Fibroblast of lung (primary cell): ENCODE measurements around the gene SLC12A9. TPM values are rescaled to one million over a fixed set of nuclear protein-coding genes. Genes with fewer than 3 reads are reported as not detected.
"Not testable (repeated sequence)": the region's sequence is repeated elsewhere in the genome, so short reads cannot be mapped to it uniquely, and the experiment has no call there.

Source experiments
- DNase-seq, 2 donors: peaks; one replicate each; pipeline versions ENCODE4 v3.0.0 to v3.0.0-alpha.2; 2010; ENCODE audit warnings: low read depth in 2 of 2
- H2AFZ ChIP-seq: 2 replicates; pipeline ENCODE4 v1.5.1; 2012; ENCODE audit warnings: low read length, control low read depth, inconsistent platforms
- H3K27ac ChIP-seq: 2 replicates; pipeline ENCODE4 v1.5.1; 2011; ENCODE audit warnings: low read length, control low read depth; ENCODE audit not compliant: insufficient read depth
- H3K27me3 ChIP-seq: 2 replicates; pipeline ENCODE4 v1.5.1; 2011; ENCODE audit warnings: mild to moderate bottlenecking, low read length; ENCODE audit not compliant: control insufficient read depth, insufficient read depth
- H3K36me3 ChIP-seq: 2 replicates; pipeline ENCODE4 v1.5.1; 2011; ENCODE audit warnings: low read length; ENCODE audit not compliant: control insufficient read depth, insufficient read depth
- H3K4me1 ChIP-seq: 2 replicates; pipeline ENCODE4 v1.5.1; 2011; ENCODE audit warnings: low read length; ENCODE audit not compliant: control insufficient read depth, insufficient read depth; ENCODE audit errors: extremely low read depth
- H3K4me2 ChIP-seq: 2 replicates; pipeline ENCODE4 v1.5.1; 2011; ENCODE audit warnings: low read length, control low read depth; ENCODE audit not compliant: insufficient read depth; ENCODE audit errors: extremely low read depth
- H3K4me3 ChIP-seq, 4 experiments: fragments of 200-600 bp in 1 of 4; sonication (generic) in 1 of 4; replicated peaks in 1 of 4; 2 replicates each; pipeline ENCODE4 v1.5.1; 2011 to 2016; ENCODE audit warnings: low read length in 4 of 4, low read depth in 3 of 4, mild to moderate bottlenecking in 3 of 4, control low read depth in 2 of 4, inconsistent platforms in 1 of 4, mixed read lengths in 1 of 4; ENCODE audit not compliant: insufficient read depth in 1 of 4; ENCODE audit errors: control extremely low read depth in 1 of 4
- H3K79me2 ChIP-seq: 2 replicates; pipeline ENCODE4 v1.5.1; 2012; ENCODE audit warnings: mild to moderate bottlenecking, low read length, inconsistent platforms; ENCODE audit not compliant: control insufficient read depth, insufficient read depth
- H3K9ac ChIP-seq: 2 replicates; pipeline ENCODE4 v1.5.1; 2011; ENCODE audit warnings: mild to moderate bottlenecking, low read length, control low read depth; ENCODE audit not compliant: insufficient read depth
- H3K9me3 ChIP-seq: 2 replicates; pipeline ENCODE4 v1.5.1; 2012; ENCODE audit warnings: low read depth, low read length; ENCODE audit not compliant: control insufficient read depth, insufficient read depth
- H4K20me1 ChIP-seq: 2 replicates; pipeline ENCODE4 v1.5.1; 2011; ENCODE audit warnings: low read length; ENCODE audit not compliant: control insufficient read depth, insufficient read depth; ENCODE audit errors: extremely low read depth
- EZH2 ChIP-seq: IDR thresholded peaks from 2 replicates; pipeline ENCODE4 v1.5.1; 2012; ENCODE audit warnings: low read length, control low read depth, mild to moderate bottlenecking; ENCODE audit errors: missing control alignments
- polyA plus RNA-seq, 2 donors: library from polyadenylated mRNA; depleted of rRNA in 1 of 2; stranded (reverse) in 1 of 2; unstranded in 1 of 2; fragments of >200 nt; gene quantifications; 2 replicates each; pipeline ENCODE4 v1.2.1, GENCODE V29; 2011 to 2012; ENCODE audit warnings: missing spikeins in 1 of 2
- total RNA-seq: library from RNA; depleted of rRNA; stranded (reverse); fragments of >200 nt; gene quantifications from 2 replicates; pipeline ENCODE4 v1.2.1, GENCODE V29; 2014
- TF ChIP-seq, protein P1 (sequence below), 2 donors: IDR thresholded peaks in 1 of 2; conservative IDR thresholded peaks in 1 of 2; 1 replicate in 1 of 2; 2 replicates in 1 of 2; pipeline ENCODE4 v1.5.1; 2011 to 2012; ENCODE audit warnings: low read length in 2 of 2, control low read depth in 1 of 2, inconsistent platforms in 1 of 2, low read depth in 1 of 2, mild to moderate bottlenecking in 1 of 2

SLC12A9 gene
- total and polyA plus RNA-seq, 2 donors (not counting 1 experiment from before 2014, with no cell fraction given) = 6.6 to 18.5 TPM

DNA sequence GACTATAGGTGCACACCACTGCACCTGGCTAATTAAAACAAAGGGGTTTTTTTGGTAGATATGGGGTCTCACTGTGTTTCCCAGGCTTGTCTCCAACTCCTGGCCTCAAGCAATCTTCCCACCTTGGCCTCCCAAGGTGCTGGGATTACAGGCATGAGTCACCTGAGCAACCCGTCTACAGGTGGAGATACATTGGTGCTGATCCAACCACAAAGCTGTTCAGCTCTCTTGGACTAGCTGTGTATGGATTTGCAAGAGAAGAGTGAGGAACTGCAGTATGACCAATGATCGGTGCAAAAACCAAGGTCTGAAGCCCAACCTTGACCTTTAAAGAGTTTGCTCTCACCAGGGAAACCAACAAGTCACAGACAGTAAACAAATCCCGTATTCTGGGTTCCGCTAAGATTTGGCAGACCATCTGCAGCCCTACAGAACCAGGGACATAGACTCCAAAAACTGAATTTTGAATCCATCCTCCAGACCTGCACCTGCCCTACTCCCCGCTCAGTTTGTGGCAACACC lies 44.1 kb upstream of the SLC12A9 start:
- no peak for TF ChIP-seq EZH2
- TF ChIP-seq, protein P1, sequence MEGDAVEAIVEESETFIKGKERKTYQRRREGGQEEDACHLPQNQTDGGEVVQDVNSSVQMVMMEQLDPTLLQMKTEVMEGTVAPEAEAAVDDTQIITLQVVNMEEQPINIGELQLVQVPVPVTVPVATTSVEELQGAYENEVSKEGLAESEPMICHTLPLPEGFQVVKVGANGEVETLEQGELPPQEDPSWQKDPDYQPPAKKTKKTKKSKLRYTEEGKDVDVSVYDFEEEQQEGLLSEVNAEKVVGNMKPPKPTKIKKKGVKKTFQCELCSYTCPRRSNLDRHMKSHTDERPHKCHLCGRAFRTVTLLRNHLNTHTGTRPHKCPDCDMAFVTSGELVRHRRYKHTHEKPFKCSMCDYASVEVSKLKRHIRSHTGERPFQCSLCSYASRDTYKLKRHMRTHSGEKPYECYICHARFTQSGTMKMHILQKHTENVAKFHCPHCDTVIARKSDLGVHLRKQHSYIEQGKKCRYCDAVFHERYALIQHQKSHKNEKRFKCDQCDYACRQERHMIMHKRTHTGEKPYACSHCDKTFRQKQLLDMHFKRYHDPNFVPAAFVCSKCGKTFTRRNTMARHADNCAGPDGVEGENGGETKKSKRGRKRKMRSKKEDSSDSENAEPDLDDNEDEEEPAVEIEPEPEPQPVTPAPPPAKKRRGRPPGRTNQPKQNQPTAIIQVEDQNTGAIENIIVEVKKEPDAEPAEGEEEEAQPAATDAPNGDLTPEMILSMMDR (conservative IDR thresholded peaks at IDR 0.05 in 1 of 2, IDR thresholded peaks at IDR 0.05 in 1 of 2; ENCODE audit: low read depth in 1 of 2, low read length in 2 of 2) = no peak
- Histone ChIP-seq H4K20me1 (no peaks in the 10 kb centered on the region), H3K4me3 (no peak overlapping the region), H3K9me3 (no peaks in the 10 kb centered on the region), H2AFZ (no peak overlapping the region), H3K27ac (no peak overlapping the region), H3K4me1 (peaks cover 5% of the 10 kb centered on the region), H3K9ac (no peak overlapping the region), H3K27me3 (no peaks in the 10 kb centered on the region), H3K4me2 (no peak overlapping the region), H3K79me2 (no peaks in the 10 kb centered on the region), H3K36me3 (peaks cover 27% of the 10 kb centered on the region)
- DNase-seq = no peak

DNA sequence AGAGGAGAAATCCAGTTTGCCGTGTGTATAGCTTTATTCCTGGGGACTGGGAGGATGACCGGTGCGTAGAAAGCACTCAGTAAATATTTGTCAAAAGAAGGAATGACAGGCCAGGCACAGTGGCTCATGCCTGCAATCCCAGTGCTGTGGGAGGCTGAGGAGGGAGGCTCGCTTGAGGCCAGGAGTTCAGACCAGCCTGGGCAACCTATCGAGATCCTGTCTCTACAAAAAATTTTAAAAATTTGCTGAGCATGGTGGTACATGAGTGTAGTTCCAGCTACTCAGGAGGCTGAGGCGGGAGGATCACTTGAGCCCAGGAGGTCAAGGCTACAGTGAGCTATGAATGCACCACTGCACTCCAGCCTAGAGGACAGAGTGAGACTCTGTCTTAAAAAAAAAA lies 41.0 kb upstream of the SLC12A9 start:
- H3K79me2 ChIP-seq = no peaks in the 10 kb centered on the region
- TF ChIP-seq, protein P1 (conservative IDR thresholded peaks at IDR 0.05 in 1 of 2, IDR thresholded peaks at IDR 0.05 in 1 of 2; ENCODE audit: low read depth in 1 of 2, low read length in 2 of 2) = no peak
- TF ChIP-seq EZH2 = no peak
- no peak for DNase-seq
- H3K4me1 ChIP-seq = no peaks in the 10 kb centered on the region
- H3K4me2 ChIP-seq = no peak overlapping the region
- H3K9me3 ChIP-seq = no peaks in the 10 kb centered on the region
- H3K27me3 ChIP-seq = no peaks in the 10 kb centered on the region
- H3K27ac ChIP-seq = no peak overlapping the region
- H2AFZ ChIP-seq = no peak overlapping the region
- no peak overlapping the region for H3K9ac ChIP-seq
- H3K36me3 ChIP-seq = peaks cover 22% of the 10 kb centered on the region
- H3K4me3 ChIP-seq = no peak overlapping the region
- no peaks in the 10 kb centered on the region for H4K20me1 ChIP-seq

DNA sequence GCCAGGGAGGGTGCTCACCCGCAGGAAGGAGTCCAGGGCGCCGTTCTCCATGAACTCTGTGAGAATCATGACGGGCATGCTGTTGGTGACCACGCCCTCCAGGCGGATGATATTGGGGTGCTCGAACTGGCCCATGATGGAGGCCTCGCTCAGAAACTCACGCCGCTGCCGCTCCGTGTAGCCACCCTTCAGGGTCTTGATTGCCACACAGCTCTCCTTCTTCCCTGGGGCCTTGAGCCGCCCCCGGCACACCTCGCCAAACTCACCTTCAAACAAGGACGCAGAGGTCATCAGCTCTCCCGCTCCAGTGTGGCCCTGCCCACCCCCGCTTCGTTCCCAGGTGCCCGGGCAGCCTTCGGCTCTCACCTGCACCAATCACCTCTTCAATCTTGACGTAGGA lies 39.8 kb upstream of the SLC12A9 start:
- H3K27me3 ChIP-seq = no peaks in the 10 kb centered on the region
- no peak for DNase-seq
- H3K9ac ChIP-seq = no peak overlapping the region
- no peak overlapping the region for H3K4me3 ChIP-seq
- no peaks in the 10 kb centered on the region for H3K4me1 ChIP-seq
- no peak overlapping the region for H2AFZ ChIP-seq
- peaks cover 25% of the 10 kb centered on the region for H3K36me3 ChIP-seq
- H3K79me2 ChIP-seq = no peaks in the 10 kb centered on the region
- no peak overlapping the region for H3K4me2 ChIP-seq
- no peak overlapping the region for H3K27ac ChIP-seq
- no peaks in the 10 kb centered on the region for H4K20me1 ChIP-seq
- no peaks in the 10 kb centered on the region for H3K9me3 ChIP-seq
- TF ChIP-seq, protein P1 (conservative IDR thresholded peaks at IDR 0.05 in 1 of 2, IDR thresholded peaks at IDR 0.05 in 1 of 2; ENCODE audit: low read depth in 1 of 2, low read length in 2 of 2) = no peak

DNA sequence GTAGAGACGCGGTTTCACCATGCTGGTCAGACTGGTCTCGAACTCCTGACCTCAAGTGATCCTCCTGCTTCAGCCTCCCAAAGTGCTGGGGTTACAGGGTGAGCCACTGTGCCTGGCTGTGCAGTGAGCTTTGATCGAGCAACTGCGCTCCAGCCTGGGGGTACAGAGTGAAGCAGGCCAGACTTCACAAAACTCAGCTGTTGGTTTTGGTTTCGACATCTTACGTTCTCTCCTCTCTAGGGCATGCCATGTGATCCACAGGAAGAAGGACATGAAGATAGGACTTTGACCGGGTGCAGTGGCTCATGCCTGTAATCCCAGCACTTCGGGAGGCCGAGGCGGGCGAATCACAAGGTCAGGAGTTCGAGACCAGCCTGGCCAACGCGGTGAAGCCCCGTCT lies 36.0 kb upstream of the SLC12A9 start:
- H3K9me3 ChIP-seq, H3K4me2 ChIP-seq, H3K9ac ChIP-seq, H3K4me1 ChIP-seq, H3K27ac ChIP-seq, H2AFZ ChIP-seq, DNase-seq, H3K27me3 ChIP-seq, H4K20me1 ChIP-seq, H3K4me3 ChIP-seq, H3K79me2 ChIP-seq: not testable (repeated sequence)
- peaks cover 25% of the 10 kb centered on the region for H3K36me3 ChIP-seq
